Stimulated activated CD8-positive, alpha-beta memory T cell treated with anti-CD3 and anti-CD28 coated beads, Interleukin-7, amount 100 ng/mL, for 24 hours (primary cell): Measurements from ENCODE around the gene LDLRAP1.

Experiments used
- DNase-seq: peaks from one replicate; pipeline ENCODE4 v3.0.0-alpha.2; 2020; ENCODE audit warnings: low read depth

LDLRAP1 gene

DNA sequence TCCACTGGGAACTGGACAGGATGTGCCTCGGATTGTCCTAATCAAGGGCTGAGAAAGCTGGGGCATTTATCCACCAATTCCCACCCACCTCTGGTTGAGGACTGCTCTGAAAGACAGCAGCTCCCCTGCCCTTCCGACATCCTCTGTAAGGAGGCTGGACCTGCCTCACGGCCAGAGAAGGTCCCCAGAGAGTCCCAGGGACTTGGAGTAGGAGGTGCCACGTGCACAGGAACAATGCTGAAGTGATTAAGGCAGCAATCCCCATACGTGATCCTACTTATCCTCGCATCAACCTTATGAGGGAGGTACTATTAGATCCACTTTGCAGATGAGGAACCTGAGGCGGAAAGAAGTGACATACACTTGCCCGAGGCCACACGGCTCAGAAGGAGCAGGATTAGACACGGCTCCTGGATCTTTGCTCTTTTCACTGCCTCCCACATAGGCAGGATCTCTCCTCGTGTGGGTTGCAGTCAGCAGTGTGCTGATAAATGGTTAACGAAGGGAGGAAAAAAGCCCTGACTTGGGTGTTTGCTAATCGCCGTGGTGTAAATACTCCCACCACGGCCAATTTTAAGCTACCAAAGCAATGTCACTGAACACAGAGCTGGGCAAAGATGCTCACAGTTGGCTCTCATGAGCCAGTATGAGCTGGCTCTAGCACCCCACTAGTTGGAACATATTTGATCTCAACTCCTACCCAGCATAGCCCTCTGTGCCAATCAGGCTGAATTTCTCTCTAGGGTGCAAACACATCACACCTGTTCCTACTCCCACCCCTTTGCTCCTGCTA lies 18.6 kb upstream of the LDLRAP1 start:
- DNase-seq = no peak

DNA sequence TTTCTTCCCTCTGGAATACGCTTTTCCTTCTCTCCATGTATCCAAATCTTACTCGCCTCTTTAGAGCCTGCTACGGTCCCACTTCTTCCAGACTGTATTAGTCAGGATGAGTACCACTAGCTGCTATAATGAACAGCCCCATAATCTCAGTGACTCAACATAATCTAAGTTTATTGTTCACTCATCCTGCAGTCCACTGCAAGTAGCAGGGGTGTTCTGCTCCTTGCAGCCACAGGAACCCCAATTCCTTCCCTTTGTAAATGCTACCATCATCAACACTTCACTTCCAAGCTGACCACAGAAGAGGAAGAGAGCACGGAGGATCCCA lies 18.1 kb upstream of the LDLRAP1 start:
- no peak for DNase-seq

DNA sequence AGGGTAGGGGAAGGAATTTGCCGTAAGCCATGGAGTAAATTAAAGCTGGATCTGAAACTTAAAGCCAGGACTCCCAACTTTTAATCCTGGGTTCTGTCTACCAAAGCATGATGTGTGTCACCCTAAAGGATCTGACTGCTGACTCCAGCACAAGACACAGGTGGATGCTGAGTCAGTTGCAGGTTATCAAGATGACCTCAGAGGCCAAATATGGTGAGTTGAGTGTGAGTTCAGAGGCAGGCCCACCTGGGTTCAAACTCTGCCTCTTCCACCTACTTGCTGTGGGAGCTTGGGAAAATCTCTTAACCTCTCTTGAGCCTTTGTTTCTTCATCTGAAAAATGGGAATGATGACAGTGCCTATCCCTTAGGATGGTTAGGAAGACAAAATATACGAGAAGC lies 16.7 kb upstream of the LDLRAP1 start:
- DNase-seq = no peak

DNA sequence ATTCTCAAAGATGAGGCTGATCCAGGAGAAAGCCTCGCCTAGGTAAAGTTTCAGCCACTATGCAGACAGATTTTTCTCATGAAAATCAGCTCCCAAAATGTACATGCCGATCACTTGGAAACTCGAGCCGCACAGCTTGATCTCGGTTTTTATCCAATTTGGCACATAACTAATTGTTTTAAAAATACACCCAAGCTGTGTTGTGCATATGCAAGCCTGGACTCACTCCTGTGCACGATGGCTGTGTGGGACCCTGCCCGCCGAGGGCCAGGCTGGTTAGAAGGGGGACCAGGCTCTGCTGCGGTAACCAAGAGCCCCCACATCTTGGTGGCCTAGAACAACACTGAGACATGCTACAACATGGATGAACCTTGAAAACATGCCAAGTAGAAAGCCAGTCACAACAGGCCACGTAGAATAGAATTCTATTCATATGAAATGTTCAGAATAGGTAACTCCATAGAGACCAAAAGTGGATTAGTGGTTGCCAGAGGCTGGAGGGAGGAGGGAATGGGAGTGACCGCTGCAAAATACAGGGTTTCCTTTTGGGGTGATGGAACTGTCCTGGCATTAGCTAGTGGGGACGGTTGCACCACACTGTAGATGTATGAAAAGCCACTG lies 16.1 kb upstream of the LDLRAP1 start:
- no peak for DNase-seq

DNA sequence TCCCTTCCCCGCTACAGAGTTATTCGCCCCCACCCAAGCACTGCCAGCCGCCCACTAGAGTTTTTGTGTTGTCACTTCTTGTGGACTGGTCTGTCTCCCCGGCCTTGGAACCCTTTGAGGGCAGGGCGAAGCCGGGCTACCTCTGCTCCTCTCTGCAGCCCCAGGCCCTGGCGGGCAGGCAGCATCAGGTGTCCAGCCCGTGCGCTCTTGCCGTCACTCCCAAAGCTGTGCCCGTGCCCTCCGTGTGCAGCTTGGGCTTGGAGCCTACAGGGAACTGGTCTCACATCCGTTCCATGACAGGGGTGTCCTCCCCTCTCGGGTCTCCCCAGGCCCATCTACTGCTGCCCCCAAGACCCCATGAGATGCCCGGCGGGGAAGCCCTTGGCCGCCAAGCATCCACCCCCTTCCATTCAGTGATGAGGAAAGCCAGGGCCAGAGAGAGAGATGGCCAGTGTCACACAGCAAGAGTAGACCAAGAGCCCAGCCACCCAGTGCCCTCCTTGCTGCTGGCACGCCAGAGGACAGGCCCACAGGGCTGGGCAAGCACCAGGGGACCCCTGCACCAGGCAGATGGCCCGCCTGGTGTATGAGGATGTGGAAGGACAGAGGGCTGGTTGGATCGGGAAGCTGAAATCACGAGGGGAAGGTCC lies 15.3 kb upstream of the LDLRAP1 start:
- DNase-seq = no peak

DNA sequence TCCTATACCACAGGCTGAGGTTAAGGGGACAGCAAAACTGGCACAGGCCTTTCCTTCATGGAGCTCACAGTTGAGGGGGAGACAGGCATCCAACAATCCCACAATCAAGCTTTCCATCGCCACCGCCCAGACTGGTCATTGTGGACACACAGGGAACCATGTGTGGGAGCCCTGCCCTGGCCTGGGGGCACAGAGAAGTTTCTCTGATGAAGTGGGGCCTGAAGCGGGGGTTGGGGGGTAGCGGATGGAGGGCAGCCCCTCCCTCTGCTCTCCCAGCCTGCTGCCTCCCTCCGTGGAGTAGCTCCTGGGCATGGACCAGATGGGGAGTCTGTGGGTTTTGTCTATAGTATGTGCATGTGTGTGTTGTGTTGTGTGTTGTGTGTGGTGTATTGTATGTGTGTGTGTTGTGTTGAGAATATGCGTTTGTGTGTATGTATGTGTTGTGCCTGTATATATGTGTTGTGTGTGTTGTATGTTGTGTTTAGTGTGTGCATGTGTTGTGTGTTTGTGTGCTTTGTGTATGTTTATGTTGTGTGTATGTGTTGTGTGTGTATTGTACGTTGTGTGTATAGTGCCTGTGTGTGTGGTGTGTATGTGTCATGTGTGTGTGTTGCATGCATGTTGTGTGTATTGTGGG lies 14.4 kb upstream of the LDLRAP1 start:
- no peak for DNase-seq

DNA sequence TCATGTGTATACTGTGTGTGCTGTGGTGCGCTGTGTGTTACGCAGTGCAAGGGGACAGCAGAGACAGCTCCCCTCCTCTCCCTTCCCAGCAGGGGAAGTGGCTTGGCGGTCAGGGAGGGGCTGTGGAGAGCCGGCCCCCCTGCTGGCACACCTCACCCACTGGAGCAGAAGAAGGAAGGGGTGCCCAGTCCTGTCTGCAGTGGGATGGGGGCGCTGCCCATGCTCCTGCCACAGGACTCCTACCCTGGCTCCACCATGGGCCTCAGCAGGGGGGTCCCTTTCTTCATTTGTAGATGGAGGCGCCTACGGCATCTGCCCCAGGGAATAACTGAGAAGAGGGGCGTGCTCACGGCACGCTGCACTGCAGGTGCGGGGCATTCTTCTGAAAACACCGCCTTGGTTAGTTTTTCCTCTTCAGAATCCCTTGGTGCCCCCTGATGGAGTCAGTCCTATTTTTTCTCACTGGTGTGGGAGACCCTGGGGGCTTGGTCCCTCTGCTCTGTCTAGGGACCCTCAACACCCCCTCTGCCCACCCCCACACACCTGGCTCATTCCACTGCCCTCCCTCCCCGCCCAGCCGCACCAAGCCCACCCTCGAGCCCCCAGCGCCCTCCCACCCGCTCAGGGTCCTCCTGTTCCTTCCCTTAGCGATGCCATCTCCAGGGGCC lies 13.8 kb upstream of the LDLRAP1 start:
- no peak for DNase-seq

DNA sequence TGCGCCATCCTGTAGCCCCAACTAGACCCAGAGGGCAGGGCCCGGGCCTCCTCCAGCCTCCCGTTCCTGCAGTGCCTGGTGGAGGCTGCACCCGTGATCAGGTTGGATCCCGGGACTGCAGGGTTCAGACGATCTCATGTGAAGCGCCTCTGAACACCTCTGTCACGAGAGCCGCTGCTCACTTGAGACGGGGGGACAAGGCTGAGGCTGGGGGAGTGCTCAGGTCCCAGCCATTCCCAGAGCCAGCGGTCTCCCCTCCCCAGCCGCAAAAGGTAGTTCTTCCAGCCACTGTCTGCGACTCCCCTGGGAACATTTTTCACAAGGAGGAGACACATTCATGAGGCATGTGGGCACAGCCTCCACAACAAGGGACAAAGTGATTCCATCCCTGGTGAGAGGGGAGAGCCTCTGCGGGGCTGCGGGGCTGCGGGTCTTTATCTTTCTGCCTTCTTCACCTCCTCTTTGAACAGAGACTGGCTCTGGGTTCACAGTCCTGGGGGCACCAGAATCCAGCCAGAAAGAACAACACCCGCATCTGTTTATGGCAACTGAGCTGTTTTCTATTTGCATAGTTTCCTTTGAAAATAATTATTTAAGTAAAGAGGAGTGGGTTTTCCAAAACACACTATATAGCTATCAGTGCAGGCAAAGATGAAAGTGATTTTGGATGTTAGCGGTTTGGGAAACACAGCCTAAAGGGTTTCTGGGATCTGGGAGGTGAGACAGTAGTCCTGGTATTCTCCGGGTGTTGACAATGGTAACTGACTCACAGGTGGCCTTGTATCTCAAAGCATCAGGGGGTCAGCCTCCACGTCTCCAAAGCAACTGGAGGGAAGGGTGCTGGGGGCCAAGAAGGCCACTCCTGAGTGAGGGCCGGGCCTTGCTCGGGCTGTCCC lies 13.0 kb upstream of the LDLRAP1 start:
- DNase-seq = no peak

DNA sequence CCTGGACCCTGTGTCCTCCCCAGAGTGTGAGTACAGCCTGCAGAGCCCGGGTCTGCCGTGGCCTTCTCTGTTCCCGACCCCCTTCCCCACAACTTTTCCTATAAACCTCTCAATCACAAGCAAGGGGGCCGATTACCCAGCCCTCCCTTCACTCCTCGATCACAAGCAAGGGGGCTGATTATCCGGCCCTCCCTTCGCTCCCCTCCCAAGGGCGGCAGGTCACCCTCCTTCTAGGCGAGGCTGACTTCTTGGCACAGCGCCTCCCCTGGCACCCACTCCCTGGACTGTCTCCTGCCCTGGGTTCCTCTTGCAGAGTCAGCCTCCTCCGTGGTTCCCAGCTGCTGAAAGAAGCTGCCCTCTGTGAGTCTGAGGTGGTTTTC lies 12.3 kb upstream of the LDLRAP1 start:
- DNase-seq = no peak

DNA sequence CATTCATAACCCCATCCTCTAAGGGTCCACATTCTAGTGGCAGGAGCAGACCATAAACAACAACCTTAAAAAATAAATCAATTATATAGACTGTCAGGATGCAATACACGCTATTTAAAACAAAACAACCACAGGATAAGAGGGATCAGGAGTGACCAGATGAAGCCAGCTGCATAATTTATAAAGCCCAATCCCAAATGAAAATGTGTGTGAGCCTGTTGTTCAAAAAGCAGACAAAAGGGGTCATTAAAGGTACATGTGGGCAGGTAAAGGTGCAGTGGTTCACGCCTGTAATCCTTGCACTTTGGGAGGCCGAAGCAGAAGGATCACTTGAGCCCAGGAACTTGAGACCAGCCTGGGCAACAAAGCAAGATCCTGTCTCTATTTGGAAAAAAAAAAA lies 10.4 kb upstream of the LDLRAP1 start:
- no peak for DNase-seq

DNA sequence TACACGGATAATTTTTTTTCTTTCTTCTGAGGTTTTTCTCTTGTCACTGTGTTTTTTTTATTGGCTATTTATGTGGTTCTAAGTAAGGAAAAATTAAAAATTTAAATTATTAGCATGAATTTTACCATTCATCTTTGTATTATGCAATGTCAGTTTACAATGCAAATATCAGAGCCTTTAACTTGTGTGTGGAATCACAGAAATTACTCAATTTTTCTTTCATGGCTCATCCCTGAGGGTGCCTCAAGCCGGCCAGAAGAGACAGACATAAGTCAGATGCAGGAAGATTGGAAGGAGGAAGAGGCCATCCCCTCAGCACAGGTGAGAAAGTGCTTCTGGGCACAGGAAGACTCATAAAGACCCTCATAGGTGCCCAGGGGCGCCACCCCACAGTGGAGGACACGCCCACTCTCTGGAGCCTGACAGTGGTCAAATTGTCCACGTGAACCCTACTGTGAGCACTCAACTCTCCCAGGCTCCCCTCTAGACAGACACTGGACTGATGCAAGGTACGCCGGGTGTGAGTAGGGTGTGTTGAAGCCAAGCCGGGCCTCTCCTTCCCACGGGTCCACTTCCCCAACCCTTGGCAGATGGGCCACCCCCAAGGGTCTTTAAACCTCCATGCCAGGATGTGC lies 9.5 kb upstream of the LDLRAP1 start:
- no peak for DNase-seq

DNA sequence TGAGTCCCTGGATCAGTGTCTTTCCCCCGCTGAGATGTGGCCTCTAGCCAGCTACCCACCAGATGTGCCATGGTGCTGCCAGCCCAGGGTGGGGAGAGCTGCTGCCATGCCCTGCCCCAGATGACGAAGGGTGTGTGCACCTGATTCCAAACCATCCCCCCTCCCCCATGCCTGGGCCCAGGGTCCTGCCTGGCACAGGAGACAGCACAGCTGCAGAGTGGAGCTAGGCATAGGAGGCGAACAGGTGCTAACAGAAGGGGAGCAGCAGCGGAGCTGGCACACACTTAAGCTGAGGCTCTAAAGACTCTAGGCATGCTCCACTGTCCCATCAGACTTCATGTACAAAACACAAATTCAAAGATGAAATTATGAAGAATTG lies 9.0 kb upstream of the LDLRAP1 start:
- DNase-seq = no peak

DNA sequence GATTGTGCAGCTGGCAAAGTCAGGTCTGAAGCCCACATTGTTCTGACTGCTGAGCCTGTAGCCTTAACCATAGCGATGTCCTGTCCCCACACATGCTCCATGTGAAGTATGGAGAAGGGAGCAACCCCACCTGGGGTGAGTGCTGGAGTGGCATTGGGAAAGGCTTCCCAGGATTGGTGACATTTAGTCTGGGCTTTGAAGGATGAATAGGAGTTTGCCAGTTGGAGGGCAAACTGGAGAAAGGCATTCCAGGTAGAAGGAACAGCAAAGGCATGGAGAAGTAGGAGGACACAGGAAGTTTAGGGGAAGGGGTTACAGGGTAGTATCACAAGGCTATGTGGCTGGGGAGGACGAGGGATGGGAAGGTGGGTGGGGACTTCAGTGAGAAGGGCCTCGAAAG lies 7.3 kb upstream of the LDLRAP1 start:
- no peak for DNase-seq

DNA sequence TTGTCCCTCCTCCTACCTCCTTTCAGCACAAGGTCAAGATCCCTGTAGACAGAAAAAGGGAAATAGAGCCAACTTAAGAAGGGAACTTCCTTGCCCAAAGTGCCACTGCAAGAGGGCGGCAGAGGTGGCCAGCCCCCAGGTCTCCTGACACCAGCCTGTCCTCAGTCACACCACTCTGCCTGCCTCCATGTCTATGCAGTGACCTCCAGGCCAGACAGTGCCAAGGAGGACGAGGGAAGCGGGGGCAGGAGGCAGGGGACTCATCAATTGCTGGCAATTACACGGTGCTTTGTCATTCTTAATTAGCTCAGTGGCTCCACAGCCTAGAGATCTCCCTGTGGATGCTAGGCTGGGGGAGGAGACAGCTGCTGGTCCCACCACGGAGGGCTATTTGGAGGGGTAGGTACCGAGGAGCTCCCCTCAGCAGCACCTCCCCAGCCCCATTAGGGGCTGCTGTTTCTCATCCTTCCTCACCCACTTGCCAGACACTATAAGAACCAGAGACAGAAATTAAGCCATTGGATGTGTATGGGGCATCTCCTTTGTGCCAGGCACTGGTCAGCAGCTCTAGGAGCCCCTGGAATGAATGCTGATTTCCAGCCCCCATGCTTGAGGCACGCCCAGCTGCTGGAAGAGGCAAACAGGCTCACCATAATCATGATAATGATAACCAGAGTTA lies 6.1 kb upstream of the LDLRAP1 start:
- no peak for DNase-seq

DNA sequence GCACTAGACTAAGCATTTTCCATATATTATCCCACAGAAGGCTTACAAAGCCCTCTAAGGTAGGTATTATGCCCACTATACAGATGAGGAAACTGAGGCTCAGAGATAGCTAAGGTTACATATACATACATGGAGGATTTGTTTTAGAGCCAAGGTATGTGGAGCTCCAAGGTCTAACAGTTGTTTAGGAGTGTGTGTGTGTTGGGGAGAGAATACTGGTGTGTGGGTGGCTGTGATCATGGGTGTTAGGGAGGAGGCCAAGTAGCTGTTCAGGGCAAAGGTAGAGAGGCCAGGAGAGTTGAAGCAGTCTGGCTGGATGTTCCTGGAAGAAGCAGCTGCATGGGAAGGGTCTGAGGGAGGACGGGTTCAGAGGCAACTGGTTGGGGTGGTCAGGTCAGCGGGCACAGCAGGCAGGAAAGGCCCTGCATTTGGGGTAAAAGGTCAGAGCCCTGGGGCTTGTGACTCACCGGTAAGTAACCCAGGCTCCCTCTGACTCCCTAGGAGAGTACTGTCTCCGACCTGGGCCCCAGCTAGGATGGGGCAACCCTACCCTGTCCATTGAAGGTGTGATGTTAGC lies 5.1 kb upstream of the LDLRAP1 start:
- no peak for DNase-seq

DNA sequence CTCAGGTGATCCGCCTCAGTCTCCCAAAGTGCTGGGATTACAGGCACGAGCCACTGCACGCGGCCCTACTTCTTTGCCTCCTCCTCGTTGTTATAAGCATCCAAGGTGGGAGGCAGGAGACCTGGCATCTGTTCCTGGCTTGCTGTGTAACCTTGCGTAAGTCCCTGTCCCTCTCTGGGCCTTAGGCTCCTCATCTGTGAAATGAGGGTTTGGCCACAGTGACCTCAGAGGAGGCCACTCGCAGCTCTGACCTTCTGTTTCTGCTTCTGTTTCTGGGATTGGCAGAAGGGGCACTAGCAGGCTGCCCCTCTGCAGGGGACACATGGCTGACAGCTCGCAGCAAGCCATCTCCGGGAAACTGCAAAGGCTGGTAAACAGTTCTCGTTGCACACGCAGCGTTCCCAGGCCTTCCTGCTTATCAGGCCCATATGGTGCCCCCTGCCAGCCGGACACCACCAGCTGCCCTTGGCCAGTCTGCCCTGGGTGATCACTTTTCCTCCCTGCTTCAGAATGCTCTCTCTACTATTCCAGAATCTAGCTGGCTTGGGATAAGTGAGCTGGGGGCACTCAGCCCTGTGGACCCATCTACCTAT lies 2.6 kb upstream of the LDLRAP1 start:
- no peak for DNase-seq

DNA sequence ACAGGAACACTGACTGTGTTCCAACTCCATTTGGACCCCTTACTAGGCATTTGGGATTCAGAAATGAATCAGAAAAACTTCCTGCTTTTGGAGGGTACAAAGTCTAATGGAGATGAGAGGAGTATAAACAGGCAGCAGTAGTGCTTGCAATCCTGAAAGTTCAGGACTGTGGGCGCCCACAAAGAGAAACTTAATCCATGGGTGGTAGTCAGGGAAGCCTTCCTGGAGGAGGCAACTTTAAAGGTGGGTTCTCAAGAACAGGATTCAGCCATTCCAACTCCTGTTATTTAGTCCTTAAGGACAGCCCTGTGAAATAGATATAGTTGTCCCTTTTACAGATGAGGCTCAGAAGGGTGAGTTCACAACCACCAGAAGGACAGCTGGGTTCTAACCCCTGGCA lies 2.0 kb upstream of the LDLRAP1 start:
- DNase-seq = no peak

DNA sequence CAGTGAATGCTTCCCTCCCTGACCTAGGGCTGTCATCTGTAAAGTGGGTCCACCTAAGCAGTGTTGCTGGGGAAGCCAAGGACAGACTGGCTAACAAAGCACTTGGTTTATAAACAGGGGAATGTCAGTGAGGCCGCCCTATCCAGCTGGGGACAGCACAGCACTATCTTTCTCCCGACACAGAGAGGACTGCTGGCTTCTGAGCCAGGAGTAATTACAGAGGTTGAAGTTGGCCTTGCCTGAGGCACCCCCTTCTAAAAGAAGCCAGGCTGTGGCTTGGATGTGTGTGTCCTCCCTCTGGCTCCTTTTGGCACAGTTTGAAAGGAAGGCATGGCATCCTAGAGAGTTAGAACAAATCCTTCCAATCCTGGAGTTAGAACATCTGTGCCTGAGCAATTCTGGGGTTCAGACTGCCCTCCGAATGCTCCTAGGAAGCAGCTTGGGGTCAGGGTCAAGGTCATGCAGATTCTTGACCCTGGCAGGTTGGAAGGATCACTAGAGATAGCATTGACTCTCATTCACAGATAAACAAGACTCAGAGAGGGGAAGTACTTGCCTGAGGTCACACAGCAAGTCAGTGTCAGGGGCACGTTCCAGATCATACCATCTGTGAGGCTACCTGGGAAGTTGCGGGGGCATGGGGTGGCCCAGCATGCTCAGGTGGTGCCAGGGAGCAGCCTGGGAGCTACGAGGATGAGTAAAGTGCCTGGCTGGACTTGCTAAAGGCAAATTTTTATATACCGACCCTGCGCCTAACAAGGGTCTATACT lies 1.3 kb upstream of the LDLRAP1 start:
- DNase-seq = no peak

DNA sequence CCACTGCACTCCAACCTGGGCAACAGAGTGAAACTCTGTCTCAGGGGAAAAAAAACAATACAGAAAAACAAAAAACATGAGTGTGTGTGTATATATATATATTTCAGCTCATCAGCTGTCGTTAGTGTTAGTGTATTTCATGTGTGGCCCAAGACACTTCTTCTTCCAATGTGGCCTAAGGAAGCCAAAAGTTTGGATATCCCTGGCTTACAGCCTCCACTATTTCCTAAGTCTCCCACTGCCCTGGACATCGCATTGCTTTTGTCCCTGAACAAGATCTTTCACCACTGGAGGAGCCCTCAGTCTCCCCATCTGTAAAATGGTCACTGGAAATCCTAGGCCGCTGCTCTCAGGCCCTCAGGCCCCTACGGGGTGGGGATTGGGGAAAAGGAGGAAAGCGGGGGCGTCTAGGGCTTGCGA lies 391 bp upstream of the LDLRAP1 start:
- no peak for DNase-seq
